Stimulated activated naive CD4-positive, alpha-beta T cell treated with Interleukin-2 at 50 U/mL for 16 hours (primary cell): Measurements from ENCODE around the gene RBM33.

Experiments used
- DNase-seq: peaks from one replicate; lab custom pipeline; 2025; lab: John Stamatoyannopoulos, UW

The RBM33 gene

DNA sequence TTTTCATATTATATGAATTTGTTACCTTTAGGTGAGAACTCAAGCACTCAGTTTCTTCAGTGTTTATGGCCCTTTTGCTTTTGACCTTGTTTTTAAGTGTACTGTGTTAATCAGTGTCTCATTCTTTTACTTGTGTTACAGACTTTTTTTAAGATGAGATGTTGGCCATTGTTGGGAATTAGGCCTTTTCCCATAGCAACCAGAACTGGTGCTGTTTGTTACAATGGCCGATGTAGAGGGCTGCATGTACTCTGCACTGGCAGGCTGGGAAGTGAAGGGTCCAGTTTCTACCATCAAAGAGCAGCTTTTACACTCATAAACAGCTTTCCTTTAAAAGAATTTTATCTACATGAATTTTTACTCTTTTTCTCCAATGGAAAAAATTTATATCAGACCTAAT is 102.7 kb downstream of the RBM33 start:
- no peak for DNase-seq

DNA sequence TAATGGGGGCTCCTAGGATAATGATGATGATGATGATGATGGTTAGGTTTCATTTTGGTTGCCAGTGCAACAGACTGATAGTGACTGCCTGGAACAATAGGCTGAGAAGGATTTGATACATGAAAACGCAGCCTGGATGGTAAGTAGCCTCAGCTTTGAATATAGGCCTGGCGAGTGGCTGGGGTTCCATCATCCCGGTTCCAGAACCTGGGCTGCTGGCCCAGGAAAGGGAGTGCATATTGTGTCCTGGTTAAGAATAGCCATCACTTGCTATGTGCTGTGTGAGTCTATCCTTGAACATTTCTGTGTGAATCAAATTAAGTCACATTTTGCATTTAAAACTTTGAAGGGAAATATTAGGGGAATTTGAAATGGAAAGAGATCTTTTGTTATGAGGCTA is 105.1 kb downstream of the RBM33 start:
- no peak for DNase-seq

DNA sequence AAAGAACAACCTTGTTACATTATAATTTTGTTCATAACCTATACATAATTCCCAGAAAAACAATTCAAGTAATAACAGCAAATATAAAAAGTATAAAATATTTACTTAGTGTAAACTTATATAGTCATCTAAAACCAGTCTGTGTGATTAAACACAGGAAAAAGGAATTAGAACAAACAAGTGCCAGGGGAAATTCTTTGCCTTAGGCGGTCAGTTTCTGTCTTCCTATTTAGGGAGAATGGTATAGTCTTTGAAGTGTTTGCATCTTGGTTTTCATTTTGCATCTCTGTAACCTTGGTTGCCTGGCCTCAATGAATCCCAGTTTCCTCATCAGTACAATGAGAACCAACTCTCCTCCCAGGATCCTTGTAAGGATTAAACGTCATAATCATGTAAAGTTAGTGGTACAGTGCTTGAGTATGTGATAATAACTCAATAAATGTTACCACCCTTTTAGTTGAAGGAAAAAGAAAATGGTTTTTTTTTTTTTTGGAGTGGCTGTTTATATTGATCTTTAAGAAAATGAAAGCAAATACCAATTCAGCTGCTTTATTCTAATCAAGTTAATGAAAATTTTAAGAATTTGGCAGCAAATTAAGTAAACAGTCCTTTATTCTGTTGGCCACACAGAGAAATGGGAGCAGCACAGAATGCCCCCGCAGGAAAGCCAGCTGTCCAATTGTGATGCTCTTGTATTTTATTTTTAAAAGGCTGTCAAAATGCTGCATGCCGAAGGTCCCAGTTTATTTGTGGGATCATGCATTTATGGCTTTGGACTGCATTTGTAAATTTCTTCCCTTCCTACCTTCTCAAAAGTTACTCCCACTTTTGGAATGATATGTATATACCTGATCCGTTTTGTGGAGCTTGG is 106.0 kb downstream of the RBM33 start:
- DNase-seq, result no peak

DNA sequence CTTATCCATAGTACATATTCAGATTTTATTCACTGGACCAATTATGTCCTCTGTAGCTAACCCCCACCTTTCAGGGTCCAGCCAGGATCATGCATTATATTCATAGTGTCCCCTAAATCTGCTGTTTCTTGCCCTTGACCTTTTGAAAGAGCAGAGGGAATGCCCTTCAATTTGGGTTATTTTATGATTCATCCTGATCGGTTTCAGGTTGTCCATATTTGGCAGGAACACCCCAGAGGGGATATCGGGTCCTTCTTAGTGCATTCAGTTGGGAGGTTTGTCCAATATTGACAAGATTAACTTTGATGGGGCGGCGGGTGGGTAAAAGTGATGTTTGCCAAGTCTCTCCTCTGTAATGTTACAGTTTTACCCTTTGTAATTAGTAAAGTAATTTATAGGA is 106.9 kb downstream of the RBM33 start:
- no peak for DNase-seq

DNA sequence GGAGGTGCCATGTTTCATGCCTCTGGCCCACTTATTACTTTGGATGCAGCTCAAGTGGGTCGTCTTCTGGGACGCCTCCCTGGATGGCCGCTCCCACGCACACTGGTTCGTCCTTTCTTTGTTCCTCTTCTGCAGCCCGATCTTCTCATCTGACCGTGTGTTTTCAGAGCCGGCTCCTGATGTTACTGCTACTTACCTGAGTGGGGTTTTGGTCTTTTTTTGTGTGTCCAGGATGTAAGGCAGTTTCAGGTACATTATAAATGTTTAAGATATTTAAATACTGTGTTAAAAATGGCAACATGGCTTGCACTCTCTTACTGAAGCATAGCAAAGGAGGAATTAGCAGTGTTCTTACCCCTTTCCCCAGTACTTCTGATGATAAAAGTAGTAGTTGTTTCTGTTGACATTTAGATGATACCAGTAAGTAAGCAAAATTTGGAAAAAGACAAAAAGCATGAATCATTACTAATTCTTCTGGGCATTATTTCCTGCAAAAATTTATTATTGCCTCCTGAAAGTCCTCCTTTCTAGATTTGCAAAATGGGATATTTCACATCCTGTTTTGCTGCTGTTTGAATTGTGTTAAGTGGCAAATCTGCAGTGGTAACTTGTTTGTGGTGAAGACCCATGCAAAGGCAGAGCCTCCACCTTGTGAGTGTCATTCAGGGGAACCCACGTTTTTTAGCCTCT is 108.4 kb downstream of the RBM33 start:
- no peak for DNase-seq

DNA sequence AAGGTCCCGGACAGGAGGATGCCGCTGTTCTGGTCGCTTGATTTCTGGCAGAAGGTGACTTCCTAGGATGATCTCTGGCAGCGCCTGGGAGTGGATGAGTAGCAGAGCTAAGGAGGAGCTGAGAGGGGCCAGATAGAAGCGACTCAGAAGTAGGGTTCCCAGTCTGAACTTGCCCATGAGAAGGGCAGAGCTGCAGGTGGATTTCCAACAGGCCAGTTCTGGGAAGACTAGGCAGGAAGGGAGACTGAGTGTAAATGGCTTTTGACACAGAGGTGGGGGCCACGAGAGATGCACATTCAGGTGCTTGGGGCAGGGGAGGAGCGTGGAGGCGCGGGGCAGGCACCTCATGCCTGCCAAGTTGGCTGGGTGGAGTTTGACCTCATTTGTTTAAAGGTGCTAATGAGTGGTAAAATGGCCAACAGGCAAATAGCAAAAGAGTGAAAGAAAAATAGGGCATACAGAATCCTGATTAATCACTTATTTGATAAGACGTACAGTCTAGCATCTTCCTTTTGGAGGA is 109.0 kb downstream of the RBM33 start:
- no peak for DNase-seq

DNA sequence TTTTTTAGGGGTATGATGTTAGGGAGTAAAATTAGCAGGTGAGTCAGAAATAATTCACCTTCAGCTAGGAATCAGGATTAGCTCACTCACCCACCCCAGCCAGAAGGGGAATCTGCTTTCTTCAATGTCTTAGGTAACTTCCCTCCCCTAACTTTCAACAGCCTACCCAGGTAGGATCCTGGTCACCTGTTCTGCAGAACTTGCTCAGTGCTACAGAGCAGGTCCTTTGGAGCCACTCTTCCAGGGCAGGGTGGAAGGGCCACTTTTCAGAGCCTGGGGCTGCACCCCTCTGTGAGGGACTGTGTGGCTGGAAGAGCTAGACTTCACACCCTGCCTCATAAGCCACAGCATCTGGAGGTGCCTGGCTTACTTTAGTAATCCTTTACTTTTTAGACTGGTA is 109.7 kb downstream of the RBM33 start:
- no peak for DNase-seq

DNA sequence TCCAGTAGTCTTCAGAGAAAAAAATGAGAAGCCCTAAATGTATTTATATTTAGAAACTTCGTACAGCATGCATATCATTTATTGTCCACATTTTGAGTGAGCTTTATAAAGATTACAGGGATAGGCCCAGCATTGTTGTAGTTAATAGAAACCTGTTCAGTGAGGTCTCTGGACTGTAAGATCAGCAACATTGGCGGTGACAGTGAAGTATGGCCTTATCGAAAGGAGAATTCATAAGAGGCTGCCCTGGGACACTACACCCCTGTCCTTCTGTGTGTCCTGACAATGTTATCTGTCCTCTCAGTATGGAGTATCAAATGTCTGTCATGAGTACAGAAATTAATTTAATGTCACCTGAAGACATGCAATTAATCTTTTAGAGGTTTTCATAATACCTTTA is 110.6 kb downstream of the RBM33 start:
- DNase-seq, result no peak

DNA sequence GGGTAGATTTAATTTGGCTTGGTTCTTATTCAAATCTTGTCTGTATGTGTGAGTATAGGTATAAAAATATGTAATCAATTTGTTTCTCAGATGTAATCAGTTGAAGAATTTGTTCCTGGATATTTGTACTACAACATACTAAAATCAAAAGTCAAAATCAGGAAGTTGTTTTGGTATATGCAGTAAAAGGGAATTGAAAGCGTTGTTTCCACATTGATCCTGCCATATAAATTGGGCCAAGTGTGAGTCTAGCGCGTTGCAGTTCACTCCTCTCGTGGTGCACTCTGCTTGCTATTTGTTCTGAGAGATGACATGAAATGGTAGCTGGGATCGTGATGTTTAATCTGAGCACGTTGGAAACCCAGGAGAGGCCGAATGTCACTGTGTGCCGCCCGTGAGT is 111.9 kb downstream of the RBM33 start:
- no peak for DNase-seq

DNA sequence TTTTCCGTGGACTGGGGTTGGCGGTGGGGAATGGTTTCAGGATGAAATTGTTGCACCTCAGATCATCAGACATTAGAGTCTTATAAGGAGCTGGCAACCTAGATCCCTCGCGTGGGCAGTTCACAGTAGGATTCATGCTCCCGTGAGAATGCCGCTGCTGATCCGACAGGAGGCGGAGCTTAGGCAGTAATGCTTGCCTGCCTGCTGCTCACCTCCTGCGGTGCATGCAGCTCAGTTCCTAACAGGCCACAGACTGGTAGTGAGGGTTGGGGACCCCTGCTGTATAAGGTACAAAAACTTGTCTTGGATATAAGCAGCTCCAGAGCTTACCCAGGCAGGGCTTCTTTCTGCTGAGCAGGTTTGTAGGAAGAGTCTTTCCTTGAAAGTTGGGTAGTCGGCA is 113.9 kb downstream of the RBM33 start:
- no peak for DNase-seq

DNA sequence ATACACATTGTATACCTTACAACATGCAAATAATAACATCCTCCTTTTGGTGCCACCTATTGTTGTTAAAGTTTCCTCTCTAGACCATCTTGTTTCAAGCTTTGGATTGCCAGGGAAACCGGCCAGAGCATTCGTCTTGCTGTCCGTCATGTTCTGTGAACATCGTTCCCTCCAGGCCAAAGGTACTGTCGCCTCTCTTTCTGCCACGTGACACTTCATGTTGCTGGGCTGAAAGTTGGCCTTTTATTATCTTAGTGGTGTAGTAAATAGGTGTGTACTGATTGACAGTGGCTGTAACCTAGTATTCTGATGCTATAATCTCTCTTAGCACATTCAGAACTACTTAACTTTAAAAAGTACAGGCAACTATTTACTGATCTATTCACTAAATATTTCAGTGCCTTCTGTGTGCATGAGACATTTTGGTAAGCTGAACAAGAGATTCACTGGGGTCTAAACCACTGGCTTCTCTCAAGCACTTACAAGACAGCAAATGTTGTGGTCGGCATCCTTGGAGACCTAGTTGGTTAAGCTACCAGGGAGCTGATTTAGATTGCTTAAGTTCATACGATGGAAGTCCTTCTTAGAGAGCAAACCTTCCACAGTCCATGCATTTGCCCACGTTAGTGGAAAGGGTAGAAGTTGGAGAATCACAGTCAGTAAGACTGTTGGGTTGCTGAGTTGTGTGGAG is 115.4 kb downstream of the RBM33 start:
- DNase-seq, result no peak

DNA sequence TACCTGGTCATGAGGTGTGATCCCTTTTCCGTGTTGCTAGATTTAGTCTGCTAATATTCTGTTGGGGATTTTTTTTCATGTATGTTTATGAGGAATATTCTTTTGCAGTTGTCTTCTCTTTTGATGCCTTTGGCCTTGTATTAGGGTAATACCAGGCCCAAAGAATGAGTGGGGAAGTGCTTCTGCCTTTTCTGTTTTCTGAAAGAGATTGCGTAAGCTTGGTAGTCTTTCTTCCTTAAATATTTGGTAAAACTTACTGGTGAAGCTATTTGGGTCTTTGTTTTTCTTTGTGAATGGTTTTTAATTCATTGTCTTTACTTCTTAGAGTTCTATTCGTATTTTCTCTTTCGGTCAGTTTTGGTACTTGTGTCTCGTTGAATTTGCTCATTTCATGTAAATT is 116.7 kb downstream of the RBM33 start:
- DNase-seq, result no peak

DNA sequence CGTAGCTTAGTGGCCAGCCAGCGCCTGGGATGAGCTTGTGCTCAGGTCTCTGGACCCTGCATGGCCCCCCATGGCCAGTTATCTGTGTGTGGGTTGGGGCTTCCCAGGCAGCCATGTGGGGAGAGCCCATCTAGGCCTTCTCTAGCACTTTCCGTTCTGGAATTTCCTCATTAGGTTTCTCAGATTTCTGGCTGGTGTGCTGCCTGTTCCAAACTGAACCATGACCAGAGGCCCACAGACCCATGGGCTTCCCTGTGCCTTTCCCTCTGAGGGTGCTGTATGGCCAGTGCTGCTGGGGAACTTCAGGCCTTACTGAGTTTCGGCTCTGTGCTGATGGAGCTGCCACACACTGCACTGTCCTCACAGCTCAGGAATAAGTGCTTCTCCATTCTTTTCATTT is 117.6 kb downstream of the RBM33 start:
- no peak for DNase-seq

DNA sequence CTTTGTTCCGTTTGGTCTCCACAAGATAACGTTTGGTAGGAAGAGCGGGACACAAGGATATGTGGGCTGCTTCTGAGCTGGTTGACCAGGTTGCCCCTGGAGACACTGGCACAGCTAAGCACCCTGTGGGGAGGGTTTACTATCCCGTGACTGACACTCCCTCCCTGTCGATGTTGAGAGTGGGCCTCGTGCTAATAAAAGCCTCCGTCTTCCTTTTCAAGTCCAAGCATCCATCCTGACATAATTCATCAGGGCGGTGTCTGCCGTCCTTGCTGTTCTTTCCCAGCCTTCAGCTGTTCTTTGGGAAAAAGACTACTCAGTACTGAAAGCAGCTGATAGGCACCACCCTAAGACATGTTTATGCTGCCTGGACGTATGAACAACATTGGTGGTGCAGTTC is 118.2 kb downstream of the RBM33 start:
- DNase-seq, result no peak

DNA sequence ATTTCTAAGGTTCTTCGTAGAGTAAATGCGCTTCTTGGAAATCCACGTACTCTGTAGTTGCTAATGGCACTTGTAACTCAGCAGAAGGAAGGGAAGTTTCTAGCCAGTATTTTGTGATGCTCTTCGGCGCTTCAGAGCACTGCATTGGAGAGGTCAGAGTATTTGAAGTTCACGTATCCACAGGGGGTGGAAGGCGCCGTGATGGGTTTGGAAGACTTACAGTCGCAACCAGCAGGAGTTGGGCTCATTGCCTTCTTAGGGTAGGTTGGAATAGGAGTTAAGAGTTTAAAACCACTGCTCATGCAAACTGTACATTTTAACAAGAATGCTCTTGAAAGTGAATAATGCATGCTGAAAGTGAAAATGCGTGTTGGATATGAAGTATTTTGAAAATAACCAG is 118.7 kb downstream of the RBM33 start:
- no peak for DNase-seq

DNA sequence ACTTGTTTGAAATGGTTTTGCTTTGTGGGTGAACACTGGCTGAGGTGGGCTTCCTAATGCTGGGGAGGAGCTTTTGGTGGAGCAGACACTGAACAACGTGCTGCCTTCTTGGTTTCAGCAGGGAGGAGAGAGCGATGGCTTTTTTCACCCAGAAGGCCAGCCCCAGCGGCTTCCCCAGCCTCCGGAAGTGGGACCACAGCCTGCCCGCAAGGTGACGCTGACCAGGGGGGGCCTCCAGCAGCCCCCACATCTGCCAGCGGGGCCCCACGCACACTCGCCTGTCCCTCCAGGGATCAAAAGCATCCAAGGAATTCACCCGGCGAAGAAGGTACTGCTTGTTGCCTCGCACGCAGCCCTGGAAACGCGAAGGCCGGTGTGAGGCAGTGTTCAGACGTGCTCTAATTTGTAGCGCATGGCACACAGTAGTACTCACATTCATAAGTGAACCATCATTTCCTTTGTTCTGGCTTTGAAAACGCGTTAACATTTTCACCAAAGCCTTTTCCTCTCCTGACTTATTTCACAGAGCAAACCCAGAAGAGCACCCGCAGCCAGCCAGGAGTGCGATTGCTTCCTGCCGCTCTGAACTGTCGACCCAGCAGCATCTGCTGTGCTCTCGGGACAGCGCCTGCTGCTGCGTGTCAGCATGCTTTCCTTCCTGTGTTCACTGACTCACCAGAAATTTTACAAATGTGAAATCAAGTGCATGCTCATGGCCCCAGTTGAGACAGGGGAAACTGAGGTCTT is 119.4 kb downstream of the RBM33 start:
- peak; percentile 22 for DNase-seq

DNA sequence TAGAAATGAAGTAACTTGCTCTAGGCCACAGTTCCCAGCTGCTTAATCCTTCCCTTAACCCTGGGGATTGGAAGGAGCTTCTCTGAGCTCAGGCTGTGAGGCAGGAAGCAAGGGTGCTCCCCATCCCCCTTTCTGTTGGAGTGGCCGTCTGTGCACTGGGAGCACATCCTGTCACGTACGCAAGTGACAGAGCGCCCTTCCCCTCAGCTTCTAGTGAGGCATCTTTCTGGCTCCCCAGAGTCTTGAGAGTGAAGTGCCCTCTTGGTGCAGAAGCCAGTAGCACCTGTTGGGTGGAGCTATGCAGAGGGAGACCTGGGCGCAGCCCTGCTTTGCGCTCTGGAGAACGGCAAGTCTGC is 120.0 kb downstream of the RBM33 start:
- no peak for DNase-seq

DNA sequence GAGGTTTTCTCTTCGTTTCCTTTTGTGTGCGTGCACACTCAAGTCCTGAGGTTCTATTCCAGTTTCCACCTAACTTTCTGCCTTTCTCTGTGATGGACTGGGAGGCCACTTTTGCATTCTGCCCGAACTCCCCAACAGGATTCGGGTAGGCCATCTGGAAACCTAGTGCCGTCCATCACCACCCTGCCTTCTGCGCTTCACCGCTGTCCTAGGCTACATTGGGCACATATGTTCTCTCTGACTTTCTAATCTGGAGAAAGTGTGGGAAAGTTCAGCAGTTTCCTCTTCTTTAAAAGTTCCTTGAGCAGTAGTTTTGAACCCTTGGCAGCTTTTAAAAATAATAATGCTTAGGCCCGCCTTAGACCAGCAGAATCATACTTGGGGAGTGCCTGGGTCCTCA is 121.0 kb downstream of the RBM33 start:
- no peak for DNase-seq

DNA sequence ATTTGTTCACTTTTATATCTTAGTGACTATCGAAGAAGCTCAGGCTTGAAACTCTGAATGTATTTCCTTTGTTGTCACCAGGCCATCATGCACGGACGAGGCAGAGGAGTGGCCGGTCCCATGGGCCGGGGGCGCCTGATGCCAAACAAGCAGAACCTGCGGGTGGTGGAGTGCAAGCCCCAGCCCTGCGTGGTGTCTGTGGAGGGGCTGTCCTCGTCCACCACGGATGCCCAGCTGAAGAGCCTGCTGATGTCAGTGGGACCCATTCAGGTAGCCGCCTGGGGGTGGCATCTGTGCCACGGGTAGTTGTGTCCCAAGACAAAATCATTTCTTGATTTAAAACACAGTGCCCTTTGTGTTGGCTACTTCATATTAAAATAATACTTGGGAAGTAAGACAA is 121.9 kb downstream of the RBM33 start:
- DNase-seq, result no peak

DNA sequence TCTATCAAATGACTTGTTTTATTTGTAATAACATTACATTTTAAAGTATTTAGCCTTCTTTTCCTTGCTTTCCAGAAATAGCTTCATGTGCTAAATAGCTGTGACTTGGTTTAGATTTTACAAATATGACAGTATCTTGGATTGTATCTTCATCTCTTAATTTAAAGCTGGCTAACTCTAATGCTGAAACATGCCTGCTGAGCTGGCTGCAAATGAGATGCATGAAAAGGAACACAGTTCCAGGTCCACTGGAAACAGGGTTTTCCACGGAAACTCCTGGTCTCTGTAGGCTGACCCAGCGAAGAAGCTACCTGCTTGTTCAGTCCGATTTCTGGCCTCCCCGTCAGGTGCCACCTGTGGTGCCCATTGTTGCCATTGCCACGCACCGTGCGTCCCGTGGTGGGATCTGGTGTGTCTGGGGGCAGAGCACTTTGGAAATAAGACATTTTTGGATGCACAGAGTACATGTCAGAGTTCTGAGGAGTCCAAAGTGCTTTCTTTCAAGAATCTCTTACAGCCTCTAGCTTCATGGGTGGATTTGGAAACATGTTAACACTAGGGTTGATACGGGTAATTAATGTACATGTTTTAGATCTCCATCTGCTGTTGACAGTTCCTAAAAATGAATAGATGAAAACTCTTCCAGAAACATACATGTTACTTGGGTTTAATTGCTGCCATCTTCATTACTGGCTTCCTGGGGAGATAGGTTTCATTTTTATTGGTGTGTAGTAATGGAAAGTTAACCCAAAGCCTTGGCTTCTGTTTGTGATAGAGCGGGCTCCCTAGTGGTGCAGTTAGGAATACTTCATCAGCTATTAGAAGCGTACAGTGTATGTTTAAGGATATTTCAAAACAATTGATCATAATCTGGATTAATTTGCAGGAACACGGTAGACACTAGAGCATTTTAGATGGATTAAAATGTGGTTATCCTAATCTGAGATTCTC is 122.8 kb downstream of the RBM33 start:
- no peak for DNase-seq

DNA sequence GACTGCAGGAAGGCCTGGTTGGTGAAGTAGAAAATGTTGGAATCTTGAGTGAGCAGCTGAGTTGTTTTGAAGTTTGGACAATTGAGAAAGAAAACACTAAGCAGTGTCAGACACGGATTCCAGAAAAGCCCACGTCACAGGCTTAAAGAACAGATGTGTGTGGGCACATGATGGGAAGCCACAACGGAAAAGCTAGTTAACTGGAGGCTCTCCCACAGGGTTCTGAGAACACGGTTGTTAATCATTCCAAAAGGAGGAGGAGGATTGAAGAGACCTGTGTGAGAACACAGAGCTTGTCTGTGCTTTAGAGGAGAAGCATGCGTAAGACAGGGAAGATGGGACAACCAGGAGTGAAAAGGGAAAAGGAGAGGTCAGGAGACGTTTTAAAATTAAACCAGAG is 125.2 kb downstream of the RBM33 start:
- DNase-seq, result no peak
